Activated CD8-positive, alpha-beta T cell treated with anti-CD3 and anti-CD28 coated beads for 36 hours (primary cell): ENCODE data around the gene MRPS21. TPM values are rescaled to one million over a fixed set of nuclear protein-coding genes. Genes with fewer than 3 reads are reported as not detected.

ENCODE experiments used
- ATAC-seq: fragments of 200-7000 bp; cut with Tn5 transposase; one replicate; pipeline ENCODE4 v1.10.0; 2021; ENCODE audit warnings: mild to moderate bottlenecking, moderate library complexity
- CTCF ChIA-PET: fragments of 350-600 bp; sonication (Branson Sonifier 250); formaldehyde crosslinking; loops from one replicate; lab custom pipeline; 2021; ENCODE audit warnings: antibody characterized with exemption; lab: Charles Lee
- POLR2A ChIA-PET: fragments of 350-600 bp; sonication (Branson Sonifier 250); formaldehyde crosslinking; loops from one replicate; lab custom pipeline; 2021; ENCODE audit warnings: antibody characterized with exemption; lab: Charles Lee
- DNase-seq: peaks from one replicate; pipeline ENCODE4 v3.0.0-alpha.2; 2020
- H3K27ac Mint-ChIP-seq: one replicate; pipeline ENCODE4 v1.8.0; 2021; ENCODE audit warnings: mild to moderate bottlenecking, mixed read lengths
- H3K27me3 Mint-ChIP-seq: one replicate; pipeline ENCODE4 v1.8.0; 2021; ENCODE audit warnings: mixed read lengths
- H3K36me3 Mint-ChIP-seq: one replicate; pipeline ENCODE4 v1.8.0; 2021; ENCODE audit warnings: low read depth, mixed read lengths
- H3K4me1 Mint-ChIP-seq: one replicate; pipeline ENCODE4 v1.8.0; 2021; ENCODE audit warnings: low read depth, mixed read lengths
- H3K4me3 Mint-ChIP-seq: one replicate; pipeline ENCODE4 v1.8.0; 2021; ENCODE audit warnings: mild to moderate bottlenecking, moderate library complexity, mixed read lengths
- H3K9me3 Mint-ChIP-seq: one replicate; pipeline ENCODE4 v1.8.0; 2021; ENCODE audit warnings: mixed read lengths
- CTCF ChIP-seq: fragments of 200-600 bp; IDR thresholded peaks from one replicate; pipeline ENCODE4 v1.8.0; 2022; ENCODE audit warnings: antibody characterized with exemption, mild to moderate bottlenecking
- intact Hi-C: fragments of 100-400 bp; cut with micrococcal nuclease; formaldehyde crosslinking; loops from one replicate; pipeline ENCODE4 v1.10.0; 2022
- total RNA-seq, 2 experiments: library from RNA; stranded (reverse); gene quantifications; one replicate each; pipeline ENCODE4 v1.2.3, GENCODE V29; 2021

The MRPS21 gene
- total RNA-seq, 2 experiments from 2014 or later = 73.4 to 81.9 TPM

GRCh38 chr1:150280138-150280707 lies 13.4 kb upstream of the MRPS21 start:
- intact Hi-C loops = no loop called here
- CTCF ChIA-PET = interaction anchor here (1.0 to 2.4 kb wide), 6 partner anchors 8 to 29 kb away, joined by 3 to 37 read pairs (median 11); partner anchors contain the start of genes C1orf54 and CA14
- POLR2A ChIA-PET = no interaction called here
- TF ChIP-seq CTCF = no peak
- no peaks in the 10 kb centered on the region for H3K27me3 Mint-ChIP-seq
- H3K27ac Mint-ChIP-seq = no peak overlapping the region
- H3K36me3 Mint-ChIP-seq = peaks cover 2% of the 10 kb centered on the region
- no peak overlapping the region for H3K4me3 Mint-ChIP-seq
- H3K9me3 Mint-ChIP-seq = peaks cover 2% of the 10 kb centered on the region
- peaks cover 21% of the 10 kb centered on the region for H3K4me1 Mint-ChIP-seq
- DNase-seq (no peak), ATAC-seq (no peak)

- intact Hi-C loops = no loop called here
- POLR2A ChIA-PET = interaction anchor here (1.0 kb wide), 1 partner anchor 25 kb away, joined by 5 read pairs; no protein-coding TSS in a partner anchor
- H3K27ac Mint-ChIP-seq = peak overlapping the region; percentile 89
These were observed 12.4 kb upstream of the MRPS21 start for GRCh38 chr1:150281221-150281757.

GRCh38 chr1:150281758-150282557 lies 11.7 kb upstream of the MRPS21 start, which contains the start of gene CIART:
CIART (plus strand) TSS chr1:150282554; CDS start chr1:150283268, 714 bp downstream.
- POLR2A ChIA-PET = interaction anchor here (0.6 to 1.0 kb wide), 2 partner anchors 25 to 69 kb away, joined by 3 to 5 read pairs; no protein-coding TSS in a partner anchor
- Mint-ChIP-seq H3K27ac (peak within 1 kb of the TSS; percentile 89), H3K4me3 (peak within 1 kb of the TSS; percentile 80), H3K36me3 (peaks cover 2% of the 10 kb centered on the region), H3K9me3 (peaks cover 2% of the 10 kb centered on the region), H3K27me3 (no peaks in the 10 kb centered on the region), H3K4me1 (peaks cover 21% of the 10 kb centered on the region)
- CTCF ChIA-PET = interaction anchor here (0.6 to 2.4 kb wide), 13 partner anchors 8 to 415 kb away, joined by 3 to 37 read pairs (median 4); partner anchors contain the start of genes C1orf54, CA14 and GOLPH3L
- peak; percentile 87 for DNase-seq
- intact Hi-C loops = no loop called here
- ATAC-seq = peak; percentile 90
- no peak for TF ChIP-seq CTCF

More at GRCh38 chr1:150281221-150281757, 12.4 kb upstream of the MRPS21 start:
- peak; percentile 57 for ATAC-seq
- peaks cover 2% of the 10 kb centered on the region for H3K36me3 Mint-ChIP-seq
- H3K4me1 Mint-ChIP-seq = peaks cover 21% of the 10 kb centered on the region
- H3K4me3 Mint-ChIP-seq = peak overlapping the region; percentile 80
- no peaks in the 10 kb centered on the region for H3K27me3 Mint-ChIP-seq
- DNase-seq = peak; percentile 83
- CTCF ChIA-PET = interaction anchor here (0.6 to 2.4 kb wide), 12 partner anchors 9 to 416 kb away, joined by 3 to 37 read pairs (median 4); partner anchors contain the start of genes C1orf54, CA14 and GOLPH3L
- peaks cover 2% of the 10 kb centered on the region for H3K9me3 Mint-ChIP-seq
- peak; percentile 70 for TF ChIP-seq CTCF

- no peak for DNase-seq
- no peak for TF ChIP-seq CTCF
- intact Hi-C loops = no loop called here
- H3K27me3 Mint-ChIP-seq = no peaks in the 10 kb centered on the region
- CTCF ChIA-PET = interaction anchor here (0.6 to 1.8 kb wide), 3 partner anchors 27 to 40 kb away, joined by 3 to 11 read pairs (median 4); no protein-coding TSS in a partner anchor
- peaks cover 2% of the 10 kb centered on the region for H3K9me3 Mint-ChIP-seq
- H3K27ac Mint-ChIP-seq = peak overlapping the region; percentile 30
- peaks cover 2% of the 10 kb centered on the region for H3K36me3 Mint-ChIP-seq
- POLR2A ChIA-PET = interaction anchor here (0.6 kb wide), 1 partner anchor 70 kb away, joined by 3 read pairs; no protein-coding TSS in a partner anchor
- peaks cover 21% of the 10 kb centered on the region for H3K4me1 Mint-ChIP-seq
- peak overlapping the region; percentile 80 for H3K4me3 Mint-ChIP-seq
- no peak for ATAC-seq
These were observed 11.1 kb upstream of the MRPS21 start for GRCh38 chr1:150282558-150282958.
